Activated CD4-positive, CD25-positive, alpha-beta regulatory T cell treated with anti-CD3 and anti-CD28 coated beads, Interleukin-2, amount 50 U/mL, for 24 hours (primary cell): Measurements from ENCODE around the gene CGB5.
"Not testable (repeated sequence)": the region's sequence is repeated elsewhere in the genome, so short reads cannot be mapped to it uniquely, and the experiment has no call there.

Source experiments
- ATAC-seq, 2 donors: fragments of 150-1000 bp; cut with Tn5 transposase; one replicate each; pipeline ENCODE4 v1.10.0; 2021; ENCODE audit warnings: mild to moderate bottlenecking in 1 of 2, moderate library complexity in 1 of 2

The CGB5 gene

GRCh38 chr19:49043548-49043947 lies at the start of gene CGB5:
Gene CGB5 (plus strand): TSS chr19:49043848. CDS start chr19:49044210, 362 bp downstream.
- ATAC-seq: not testable (repeated sequence)

- ATAC-seq: no peak
Measured at GRCh38 chr19:48994035-48994386, 49.6 kb upstream of the CGB5 start.

GRCh38 chr19:48997972-48998371 lies 45.7 kb upstream of the CGB5 start:
- no peak for ATAC-seq

GRCh38 chr19:48999481-49000325 lies 43.9 kb upstream of the CGB5 start:
- ATAC-seq: peak; percentile 77 to 86

GRCh38 chr19:49004133-49004532 lies 39.5 kb upstream of the CGB5 start:
- no peak for ATAC-seq

- ATAC-seq: no peak
Measured at GRCh38 chr19:49004964-49005614, 38.6 kb upstream of the CGB5 start.

GRCh38 chr19:49006905-49007304 lies 36.7 kb upstream of the CGB5 start:
- no peak for ATAC-seq

GRCh38 chr19:49009828-49010227 lies 33.8 kb upstream of the CGB5 start:
- no peak for ATAC-seq

GRCh38 chr19:49010453-49010852 lies 33.2 kb upstream of the CGB5 start:
- ATAC-seq: no peak

- no peak for ATAC-seq
Measured at GRCh38 chr19:49011194-49011593, 32.5 kb upstream of the CGB5 start.

GRCh38 chr19:49014123-49014869 lies 29.4 kb upstream of the CGB5 start:
- ATAC-seq: no peak

GRCh38 chr19:49014870-49015255 lies 28.8 kb upstream of the CGB5 start:
- no peak for ATAC-seq

GRCh38 chr19:49016067-49016839 lies 27.4 kb upstream of the CGB5 start:
- ATAC-seq: no peak

- ATAC-seq: no peak
Measured at GRCh38 chr19:49017041-49017665, 26.5 kb upstream of the CGB5 start, which contains the start of gene LHB. Gene LHB (minus strand): TSS chr19:49017091. CDS start chr19:49017081, 10 bp downstream.

GRCh38 chr19:49017666-49018351 lies 25.8 kb upstream of the CGB5 start:
- ATAC-seq: peak; percentile 80 to 82

GRCh38 chr19:49018388-49019241 lies 25.0 kb upstream of the CGB5 start:
- not testable (repeated sequence) for ATAC-seq

GRCh38 chr19:49019242-49019932 lies 24.3 kb upstream of the CGB5 start:
- ATAC-seq: peak; percentile 40 to 44

GRCh38 chr19:49020342-49020741 lies 23.3 kb upstream of the CGB5 start:
- ATAC-seq: no peak

GRCh38 chr19:49020931-49021895 lies 22.4 kb upstream of the CGB5 start:
- no peak for ATAC-seq
